ENCODE results near the gene TMED10. TPM values are rescaled to one million over a fixed set of nuclear protein-coding genes. Genes with fewer than 3 reads are reported as not detected.

The TMED10 gene
- total RNA-seq, 4 donors from 2014 or later: 58.6 to 181 (median 115) TPM

GRCh38 chr14:75143761-75144527 is 32.5 kb downstream of the TMED10 start:
- Histone ChIP-seq H3K4me3 (no peak overlapping the region), H3K27ac (peak overlapping the region; percentile 14 to 75 (median 51)), H3K9me3 (no peaks in the 10 kb centered on the region), H3K36me3 (peaks cover 0 to 7% (median 0%) of the 10 kb centered on the region in 3 donors), H3K4me1 (peaks cover 0 to 37% (median 0%) of the 10 kb centered on the region in 4 donors), H3K27me3 (no peaks in the 10 kb centered on the region)
- DNase-seq: no peak
- no peak for TF ChIP-seq CTCF (IDR thresholded peaks at IDR 0.05)
- no peak for TF ChIP-seq POLR2A (IDR thresholded peaks at IDR 0.05)

GRCh38 chr14:75142494-75142893 is 33.9 kb downstream of the TMED10 start:
- Histone ChIP-seq H3K4me3 (no peak overlapping the region), H3K27me3 (no peaks in the 10 kb centered on the region), H3K27ac (no peak overlapping the region), H3K36me3 (peaks cover 0 to 7% (median 0%) of the 10 kb centered on the region in 3 donors), H3K4me1 (peaks cover 0 to 45% (median 0%) of the 10 kb centered on the region in 4 donors), H3K9me3 (no peaks in the 10 kb centered on the region)
- TF ChIP-seq POLR2A (IDR thresholded peaks at IDR 0.05) (no peak), CTCF (IDR thresholded peaks at IDR 0.05) (no peak)
- DNase-seq: no peak

DNA sequence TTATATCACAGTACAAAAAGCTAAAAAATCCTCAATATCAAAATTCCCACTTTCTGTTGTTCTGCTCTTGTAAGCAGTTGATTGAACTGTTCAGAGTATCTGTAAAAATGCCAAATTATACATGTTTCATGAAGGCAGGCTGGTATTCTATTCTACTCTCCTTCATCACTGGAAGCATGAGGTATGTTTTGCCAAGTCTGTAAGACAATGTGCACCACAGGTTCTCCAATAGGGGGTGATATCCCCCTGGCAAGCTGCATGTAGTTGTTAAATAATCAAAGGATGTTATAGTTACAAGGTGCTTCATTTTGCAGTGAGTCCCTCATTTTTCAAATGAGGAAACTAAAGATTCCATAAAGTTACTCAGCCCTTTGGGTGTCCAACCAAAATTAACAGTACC is 34.4 kb downstream of the TMED10 start:
- Histone ChIP-seq H3K4me3 (no peak overlapping the region), H3K4me1 (peaks cover 0 to 45% (median 0%) of the 10 kb centered on the region in 4 donors)
- TF ChIP-seq CTCF (IDR thresholded peaks at IDR 0.05) (peak in 5 of 6 experiments; percentile 23 to 54 (median 50)), POLR2A (IDR thresholded peaks at IDR 0.05) (no peak)

DNA sequence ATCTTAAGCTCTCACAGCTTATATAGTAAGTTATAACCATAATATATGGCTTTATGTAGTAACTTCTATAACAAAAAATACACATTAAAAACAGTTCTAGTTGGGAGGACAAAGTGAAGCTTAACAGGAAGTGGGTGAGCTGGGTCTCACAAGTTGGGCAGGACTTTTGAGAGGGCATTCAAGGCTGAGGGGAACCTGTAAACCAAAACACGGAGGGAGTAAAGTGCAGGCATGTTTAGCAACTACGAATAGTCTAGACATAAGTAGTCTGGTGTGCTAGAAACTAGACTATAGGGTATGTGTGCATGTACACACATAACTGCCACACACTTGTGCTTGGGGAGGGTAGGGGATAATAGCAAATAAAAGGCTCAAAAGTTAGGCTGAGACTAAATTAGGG is 35.4 kb downstream of the TMED10 start:
- Histone ChIP-seq H3K4me3 (no peak overlapping the region), H3K27ac (peak overlapping the region in 1 of 4 donors; percentile 6), H3K4me1 (peaks cover 0 to 40% (median 0%) of the 10 kb centered on the region in 4 donors), H3K9me3 (no peaks in the 10 kb centered on the region), H3K36me3 (peaks cover 0 to 1% (median 0%) of the 10 kb centered on the region in 3 donors), H3K27me3 (no peaks in the 10 kb centered on the region)
- TF ChIP-seq CTCF (IDR thresholded peaks at IDR 0.05): no peak
- no peak for TF ChIP-seq POLR2A (IDR thresholded peaks at IDR 0.05)
- DNase-seq: no peak

More for the DNA sequence above, 34.4 kb downstream of the TMED10 start:
- H3K36me3 ChIP-seq: peaks cover 0 to 7% (median 0%) of the 10 kb centered on the region in 3 donors
- no peak for DNase-seq
- H3K27me3 ChIP-seq: no peaks in the 10 kb centered on the region
- no peaks in the 10 kb centered on the region for H3K9me3 ChIP-seq
- no peak overlapping the region for H3K27ac ChIP-seq

GRCh38 chr14:75140620-75141019 is 35.8 kb downstream of the TMED10 start:
- TF ChIP-seq POLR2A (IDR thresholded peaks at IDR 0.05) (no peak), CTCF (IDR thresholded peaks at IDR 0.05) (no peak)
- Histone ChIP-seq H3K27me3 (no peaks in the 10 kb centered on the region), H3K9me3 (no peaks in the 10 kb centered on the region), H3K27ac (no peak overlapping the region), H3K4me3 (no peak overlapping the region), H3K36me3 (no peaks in the 10 kb centered on the region), H3K4me1 (peaks cover 0 to 40% (median 0%) of the 10 kb centered on the region in 4 donors)
- no peak for DNase-seq
